DMS153 treated with DMSO at 0.1 percent for 48 hours (cell line): ENCODE data around the gene ADGRL3.

ENCODE experiments used
- DNase-seq: peaks from one replicate; lab custom pipeline; 2025; ENCODE audit not compliant: unreplicated experiment; lab: John Stamatoyannopoulos, UW

Gene ADGRL3

GRCh38 chr4:61531188-61531587, 331.1 kb downstream of the ADGRL3 start:
- peak; percentile 14 for DNase-seq

GRCh38 chr4:61532336-61533000, 332.3 kb downstream of the ADGRL3 start:
- no peak for DNase-seq

- no peak for DNase-seq
Measured at GRCh38 chr4:61533140-61533539, 333.0 kb downstream of the ADGRL3 start.

GRCh38 chr4:61540944-61541343, 340.8 kb downstream of the ADGRL3 start:
- no peak for DNase-seq

GRCh38 chr4:61541459-61541858, 341.3 kb downstream of the ADGRL3 start:
- DNase-seq: no peak

GRCh38 chr4:61543976-61544375, 343.9 kb downstream of the ADGRL3 start:
- DNase-seq: no peak

GRCh38 chr4:61545902-61546480, 345.9 kb downstream of the ADGRL3 start:
- DNase-seq: no peak

- DNase-seq: no peak
Measured at GRCh38 chr4:61549336-61549735, 349.2 kb downstream of the ADGRL3 start.

- DNase-seq: no peak
Measured at GRCh38 chr4:61553557-61554125, 353.5 kb downstream of the ADGRL3 start.

- DNase-seq: no peak
Measured at GRCh38 chr4:61555789-61556188, 355.7 kb downstream of the ADGRL3 start.

GRCh38 chr4:61556277-61556676, 356.2 kb downstream of the ADGRL3 start:
- DNase-seq: no peak

GRCh38 chr4:61559396-61559795, 359.3 kb downstream of the ADGRL3 start:
- no peak for DNase-seq

- no peak for DNase-seq
Measured at GRCh38 chr4:61561028-61561427, 360.9 kb downstream of the ADGRL3 start.

- no peak for DNase-seq
Measured at GRCh38 chr4:61571761-61572559, 371.8 kb downstream of the ADGRL3 start.

GRCh38 chr4:61575796-61576195, 375.7 kb downstream of the ADGRL3 start:
- no peak for DNase-seq

- DNase-seq: no peak
Measured at GRCh38 chr4:61579786-61580185, 379.7 kb downstream of the ADGRL3 start.

GRCh38 chr4:61580721-61581377, 380.7 kb downstream of the ADGRL3 start:
- DNase-seq: no peak

- DNase-seq: no peak
Measured at GRCh38 chr4:61583696-61584095, 383.6 kb downstream of the ADGRL3 start.

- no peak for DNase-seq
Measured at GRCh38 chr4:61588621-61589402, 388.7 kb downstream of the ADGRL3 start.

GRCh38 chr4:61590881-61591280, 390.8 kb downstream of the ADGRL3 start:
- no peak for DNase-seq
